Measurements from ENCODE around the gene ARAP1. TPM values are rescaled to one million over a fixed set of nuclear protein-coding genes. Genes with fewer than 3 reads are reported as not detected.

The ARAP1 gene
- total and polyA plus RNA-seq, 2 donors (not counting 3 experiments of a cell fraction or from before 2014, with no cell fraction given), result 36.8 to 66.2 TPM

DNA sequence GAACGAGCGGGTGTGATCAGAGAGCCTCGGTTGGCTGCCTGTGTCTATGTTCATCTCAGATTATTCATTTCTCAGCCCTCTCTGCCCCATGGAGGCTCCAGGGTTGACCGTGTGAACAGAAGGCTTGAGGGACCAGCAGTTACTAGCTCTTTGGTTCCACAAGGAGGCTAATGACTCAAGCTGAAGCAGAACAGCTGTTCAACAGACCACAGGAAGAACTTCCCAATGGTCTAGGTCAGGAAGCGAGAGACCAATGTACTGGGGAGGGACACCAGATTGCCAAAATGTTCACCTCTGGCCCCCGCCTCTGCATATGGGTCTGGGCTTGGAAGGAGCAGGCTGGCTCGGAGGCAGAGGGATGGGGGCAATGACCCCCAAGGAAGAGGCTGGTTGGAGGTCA lies 63.3 kb downstream of the ARAP1 start:
- H3K9me1 ChIP-seq (replicated peaks; ENCODE audit: control insufficient read depth, extremely low read depth, insufficient read depth, low read length), result no peaks in the 10 kb centered on the region
- dilution Hi-C loops (cut with MboI; ENCODE audit: extremely low pct_ligation_motif_present, low sequenced_read_pairs), result no loop called here

More for the DNA sequence above, 63.3 kb downstream of the ARAP1 start:
- no peaks in the 10 kb centered on the region for H4K20me1 ChIP-seq (replicated peaks; ENCODE audit: control insufficient read depth, extremely low read depth, insufficient read depth, low read length)
- no peak overlapping the region for H3K27ac ChIP-seq (ENCODE audit: insufficient read depth, low read depth, low read length)
- FAIRE-seq (no peak), DNase-seq (ENCODE audit: low read depth, low spot score) (no peak)
- no peak overlapping the region for H2AFZ ChIP-seq (ENCODE audit: low read depth, low read length)
- H3K36me3 ChIP-seq (ENCODE audit: control insufficient read depth in 2 of 2, extremely low read depth in 1 of 2, insufficient read depth in 2 of 2, low read length in 2 of 2), result peaks cover 11 to 51% of the 10 kb centered on the region in 2 experiments
- H3K27me3 ChIP-seq (ENCODE audit: control insufficient read depth in 2 of 2, insufficient read depth in 2 of 2, low read length in 2 of 2), result no peaks in the 10 kb centered on the region
- no peak overlapping the region for H3K4me3 ChIP-seq (replicated peaks in 1 of 3; ENCODE audit: insufficient read depth in 1 of 3, low read depth in 1 of 3, low read length in 3 of 3)
- H3K79me2 ChIP-seq (ENCODE audit: control insufficient read depth, insufficient read depth, low read length), result no peaks in the 10 kb centered on the region
- H3K9me3 ChIP-seq (replicated peaks; ENCODE audit: control insufficient read depth, insufficient read depth, low read length), result no peaks in the 10 kb centered on the region
- no peak overlapping the region for H3K4me2 ChIP-seq (ENCODE audit: insufficient read depth, low read length)
- intact Hi-C loops (cut with micrococcal nuclease), result no loop called here
- BruUV-seq (replicated peaks), result no TSS peak
- POLR2A ChIA-PET, result no interaction called here
- H3K4me1 ChIP-seq (ENCODE audit: control insufficient read depth, extremely low read depth, insufficient read depth, low read length), result no peaks in the 10 kb centered on the region
- CTCF ChIA-PET, result no interaction called here
- TF ChIP-seq EZH2 (IDR thresholded peaks at IDR 0.05; ENCODE audit: borderline replicate concordance, low read depth, low read length, severe bottlenecking) (no peak), POLR2AphosphoS5 (IDR thresholded peaks at IDR 0.05; ENCODE audit: insufficient read depth, low read depth, low read length) (no peak), GATA2 (IDR thresholded peaks at IDR 0.05; ENCODE audit: insufficient read depth, insufficient read length, low read depth, low read length) (no peak), FOS (IDR thresholded peaks at IDR 0.05; ENCODE audit: borderline replicate concordance, insufficient read depth, low read length) (no peak), POLR2A (IDR thresholded peaks at IDR 0.05; ENCODE audit: low read depth, low read length) (no peak), MYC (IDR thresholded peaks at IDR 0.05; ENCODE audit: low read depth, low read length) (no peak), JUN (IDR thresholded peaks at IDR 0.05; ENCODE audit: borderline replicate concordance, insufficient read depth, insufficient read length, low read depth) (no peak)
- TF ChIP-seq, protein P1, sequence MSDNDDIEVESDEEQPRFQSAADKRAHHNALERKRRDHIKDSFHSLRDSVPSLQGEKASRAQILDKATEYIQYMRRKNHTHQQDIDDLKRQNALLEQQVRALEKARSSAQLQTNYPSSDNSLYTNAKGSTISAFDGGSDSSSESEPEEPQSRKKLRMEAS (IDR thresholded peaks at IDR 0.05; ENCODE audit: insufficient read depth, insufficient read length), result no peak
- TF ChIP-seq, protein P2, sequence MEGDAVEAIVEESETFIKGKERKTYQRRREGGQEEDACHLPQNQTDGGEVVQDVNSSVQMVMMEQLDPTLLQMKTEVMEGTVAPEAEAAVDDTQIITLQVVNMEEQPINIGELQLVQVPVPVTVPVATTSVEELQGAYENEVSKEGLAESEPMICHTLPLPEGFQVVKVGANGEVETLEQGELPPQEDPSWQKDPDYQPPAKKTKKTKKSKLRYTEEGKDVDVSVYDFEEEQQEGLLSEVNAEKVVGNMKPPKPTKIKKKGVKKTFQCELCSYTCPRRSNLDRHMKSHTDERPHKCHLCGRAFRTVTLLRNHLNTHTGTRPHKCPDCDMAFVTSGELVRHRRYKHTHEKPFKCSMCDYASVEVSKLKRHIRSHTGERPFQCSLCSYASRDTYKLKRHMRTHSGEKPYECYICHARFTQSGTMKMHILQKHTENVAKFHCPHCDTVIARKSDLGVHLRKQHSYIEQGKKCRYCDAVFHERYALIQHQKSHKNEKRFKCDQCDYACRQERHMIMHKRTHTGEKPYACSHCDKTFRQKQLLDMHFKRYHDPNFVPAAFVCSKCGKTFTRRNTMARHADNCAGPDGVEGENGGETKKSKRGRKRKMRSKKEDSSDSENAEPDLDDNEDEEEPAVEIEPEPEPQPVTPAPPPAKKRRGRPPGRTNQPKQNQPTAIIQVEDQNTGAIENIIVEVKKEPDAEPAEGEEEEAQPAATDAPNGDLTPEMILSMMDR (IDR thresholded peaks at IDR 0.05; ENCODE audit: extremely low read depth in 1 of 2, insufficient read depth in 1 of 2, low read depth in 1 of 2, low read length in 2 of 2), result no peak
- no peak overlapping the region for H3K9ac ChIP-seq (replicated peaks; ENCODE audit: extremely low read depth, insufficient read depth, low read length)
